Measurements from ENCODE around the gene NFE2. TPM values are rescaled to one million over a fixed set of nuclear protein-coding genes. Genes with fewer than 3 reads are reported as not detected.
A peak's percentile ranks its signal among the peaks of the same experiment; 100 is the strongest.
"Not testable (repeated sequence)": the region's sequence is repeated elsewhere in the genome, so short reads cannot be mapped to it uniquely, and the experiment has no call there.

NFE2 gene
- polyA plus RNA-seq, 3 donors = 0.28 to 10.6 (median 5.3) TPM

GRCh38 chr12:54312309-54312708, 11.5 kb upstream of the NFE2 start:
- not testable (repeated sequence) for H3K27ac ChIP-seq (ENCODE audit: low read depth, low read length)
- WGBS, 3 donors = 89 to 97% (median 94%) methylated on average over 7 of the region's 7 CpGs

GRCh38 chr12:54311051-54311450, 10.2 kb upstream of the NFE2 start:
- 46 to 71% (median 58%) methylated on average over 2 of the region's 2 CpGs for WGBS, 3 donors
- H3K27ac ChIP-seq (ENCODE audit: low read depth, low read length) = no peak overlapping the region

- peak overlapping the region; percentile 45 for H3K27ac ChIP-seq (ENCODE audit: low read depth, low read length)
- 30 to 68% (median 42%) methylated on average over 8 of the region's 8 CpGs for WGBS, 3 donors
Observed at GRCh38 chr12:54306925-54307741, 6.3 kb upstream of the NFE2 start.

- WGBS, 3 donors = 9 to 25% (median 10%) methylated on average over 12 of the region's 12 CpGs
- H3K27ac ChIP-seq (ENCODE audit: low read depth, low read length) = no peak overlapping the region
Observed at GRCh38 chr12:54304187-54304810, 3.5 kb upstream of the NFE2 start.

GRCh38 chr12:54303640-54304039, 2.8 kb upstream of the NFE2 start:
- no peak overlapping the region for H3K27ac ChIP-seq (ENCODE audit: low read depth, low read length)

- 63 to 87% (median 87%) methylated on average over 1 of the region's 1 CpG for WGBS, 3 donors
- H3K27ac ChIP-seq (ENCODE audit: low read depth, low read length) = no peak overlapping the region
Observed at GRCh38 chr12:54301428-54302048, 723 bp upstream of the NFE2 start.

- H3K27ac ChIP-seq (ENCODE audit: low read depth, low read length) = no peak overlapping the region
- WGBS, 3 donors = 23 to 54% (median 34%) methylated on average over 3 of the region's 3 CpGs
Observed at GRCh38 chr12:54300225-54300731, 537 bp downstream of the NFE2 start.

GRCh38 chr12:54299515-54300224, 1.1 kb downstream of the NFE2 start:
- WGBS, 3 donors = 37 to 72% (median 40%) methylated on average over 8 of the region's 8 CpGs

GRCh38 chr12:54298904-54299303, 1.9 kb downstream of the NFE2 start:
- 68 to 94% (median 68%) methylated on average over 5 of the region's 5 CpGs for WGBS, 3 donors
- H3K27ac ChIP-seq (ENCODE audit: low read depth, low read length) = no peak overlapping the region

More at GRCh38 chr12:54299515-54300224, 1.1 kb downstream of the NFE2 start:
- H3K27ac ChIP-seq (ENCODE audit: low read depth, low read length) = no peak overlapping the region

GRCh38 chr12:54296393-54297099, 4.3 kb downstream of the NFE2 start:
- WGBS, 3 donors = 39 to 82% (median 68%) methylated on average over 5 of the region's 5 CpGs
- no peak overlapping the region for H3K27ac ChIP-seq (ENCODE audit: low read depth, low read length)

- no peak overlapping the region for H3K27ac ChIP-seq (ENCODE audit: low read depth, low read length)
- 63 to 85% (median 72%) methylated on average over 8 to 9 of the region's 9 CpGs for whole genome bisulfite sequencing, 3 donors
Observed at GRCh38 chr12:54294953-54295566, 5.8 kb downstream of the NFE2 start.

- no peak overlapping the region for H3K27ac ChIP-seq (ENCODE audit: low read depth, low read length)
- WGBS, 3 donors = 47 to 60% (median 60%) methylated on average over 9 of the region's 9 CpGs
Observed at GRCh38 chr12:54294152-54294952, 6.5 kb downstream of the NFE2 start.

- H3K27ac ChIP-seq (ENCODE audit: low read depth, low read length) = no peak overlapping the region
- WGBS, 3 donors = 97 to 98% (median 97%) methylated on average over 7 of the region's 7 CpGs
Observed at GRCh38 chr12:54292931-54293241, 7.9 kb downstream of the NFE2 start.

GRCh38 chr12:54292083-54292930, 8.5 kb downstream of the NFE2 start:
- 86 to 94% (median 91%) methylated on average over 28 to 30 of the region's 30 CpGs for WGBS, 3 donors
- no peak overlapping the region for H3K27ac ChIP-seq (ENCODE audit: low read depth, low read length)

- H3K27ac ChIP-seq (ENCODE audit: low read depth, low read length) = no peak overlapping the region
- 64 to 70% (median 69%) methylated on average over 8 of the region's 8 CpGs for WGBS, 3 donors
Observed at GRCh38 chr12:54287261-54288157, 13.3 kb downstream of the NFE2 start.
